ENCODE measurements around the gene NFAM1.

Gene NFAM1

GRCh38 chr22:42414021-42414420 is 18.2 kb downstream of the NFAM1 start:
- no peak for DNase-seq (ENCODE audit: low spot score)
- TF ChIP-seq, protein P1, sequence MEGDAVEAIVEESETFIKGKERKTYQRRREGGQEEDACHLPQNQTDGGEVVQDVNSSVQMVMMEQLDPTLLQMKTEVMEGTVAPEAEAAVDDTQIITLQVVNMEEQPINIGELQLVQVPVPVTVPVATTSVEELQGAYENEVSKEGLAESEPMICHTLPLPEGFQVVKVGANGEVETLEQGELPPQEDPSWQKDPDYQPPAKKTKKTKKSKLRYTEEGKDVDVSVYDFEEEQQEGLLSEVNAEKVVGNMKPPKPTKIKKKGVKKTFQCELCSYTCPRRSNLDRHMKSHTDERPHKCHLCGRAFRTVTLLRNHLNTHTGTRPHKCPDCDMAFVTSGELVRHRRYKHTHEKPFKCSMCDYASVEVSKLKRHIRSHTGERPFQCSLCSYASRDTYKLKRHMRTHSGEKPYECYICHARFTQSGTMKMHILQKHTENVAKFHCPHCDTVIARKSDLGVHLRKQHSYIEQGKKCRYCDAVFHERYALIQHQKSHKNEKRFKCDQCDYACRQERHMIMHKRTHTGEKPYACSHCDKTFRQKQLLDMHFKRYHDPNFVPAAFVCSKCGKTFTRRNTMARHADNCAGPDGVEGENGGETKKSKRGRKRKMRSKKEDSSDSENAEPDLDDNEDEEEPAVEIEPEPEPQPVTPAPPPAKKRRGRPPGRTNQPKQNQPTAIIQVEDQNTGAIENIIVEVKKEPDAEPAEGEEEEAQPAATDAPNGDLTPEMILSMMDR (IDR thresholded peaks at IDR 0.05; ENCODE audit: extremely low read depth, missing control alignments): no peak

DNA sequence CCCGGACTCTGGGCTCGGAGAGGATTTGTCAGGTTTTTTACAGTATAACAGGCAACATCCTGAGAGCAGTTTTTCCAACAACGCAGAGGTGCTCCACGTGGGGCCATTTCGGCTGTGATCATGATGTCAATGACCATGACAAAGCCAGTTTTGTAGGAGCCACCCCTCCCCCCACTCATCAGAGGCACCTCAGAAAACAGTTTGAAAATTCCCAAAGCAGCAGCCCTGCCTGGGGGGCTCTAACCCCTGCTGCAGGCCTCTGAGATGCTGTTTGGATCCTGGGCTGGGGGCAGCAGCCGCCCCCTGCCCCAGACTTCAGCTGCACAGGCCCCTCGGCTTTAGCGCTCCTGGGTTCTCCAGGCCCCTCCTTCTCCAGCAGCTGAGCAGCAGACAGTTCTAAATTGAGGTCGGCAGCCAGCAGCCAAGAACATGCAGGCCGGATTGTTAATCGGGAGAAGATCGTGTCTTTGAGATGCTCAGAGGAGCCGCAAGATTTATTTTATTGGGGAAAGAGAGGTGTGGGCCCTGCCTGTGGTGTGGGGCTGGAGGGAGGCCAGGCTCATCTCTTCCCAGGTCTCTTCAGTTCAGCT is 19.4 kb downstream of the NFAM1 start:
- no peak for DNase-seq (ENCODE audit: low spot score)
- TF ChIP-seq, protein P1 (IDR thresholded peaks at IDR 0.05; ENCODE audit: extremely low read depth, missing control alignments): no peak

GRCh38 chr22:42410708-42411107 is 21.5 kb downstream of the NFAM1 start:
- no peak for DNase-seq (ENCODE audit: low spot score)
- TF ChIP-seq, protein P1 (IDR thresholded peaks at IDR 0.05; ENCODE audit: extremely low read depth, missing control alignments): no peak

DNA sequence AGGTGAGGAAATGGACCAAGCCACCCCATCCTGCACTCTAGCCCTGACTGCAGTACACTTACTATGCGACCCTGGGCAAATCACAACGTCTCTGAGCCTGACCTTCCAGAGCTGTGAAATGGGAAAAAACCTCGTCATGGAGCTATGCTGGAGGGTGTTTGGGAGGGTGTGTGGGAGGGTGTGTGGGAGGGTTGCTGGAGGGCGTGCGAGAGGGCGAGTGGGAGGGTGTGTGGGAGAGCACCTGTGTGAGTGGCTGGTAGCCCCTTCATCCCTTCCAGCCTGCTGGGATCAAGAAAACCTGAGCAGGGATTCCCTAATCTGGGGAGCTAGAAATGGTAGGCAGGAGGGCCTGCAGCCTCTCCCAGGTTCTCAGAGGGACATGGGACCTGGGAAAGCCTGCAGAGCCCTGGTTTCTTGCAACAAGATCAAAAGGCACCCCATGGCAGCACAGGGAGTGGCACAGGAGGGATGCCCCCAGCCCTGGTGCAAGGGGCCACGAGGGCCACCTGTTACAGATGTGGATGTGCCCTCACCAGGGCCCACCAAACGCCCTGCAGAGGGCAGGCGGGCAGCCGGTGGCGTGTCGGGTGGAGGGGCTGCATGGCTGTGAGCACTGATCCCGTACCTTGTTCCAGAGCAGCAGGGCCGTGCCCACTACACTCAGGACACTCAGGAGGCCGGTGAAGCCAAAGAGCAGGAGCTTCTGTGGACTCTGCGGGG is 23.2 kb downstream of the NFAM1 start:
- no peak for DNase-seq (ENCODE audit: low spot score)
- TF ChIP-seq, protein P1 (IDR thresholded peaks at IDR 0.05; ENCODE audit: extremely low read depth, missing control alignments): no peak

DNA sequence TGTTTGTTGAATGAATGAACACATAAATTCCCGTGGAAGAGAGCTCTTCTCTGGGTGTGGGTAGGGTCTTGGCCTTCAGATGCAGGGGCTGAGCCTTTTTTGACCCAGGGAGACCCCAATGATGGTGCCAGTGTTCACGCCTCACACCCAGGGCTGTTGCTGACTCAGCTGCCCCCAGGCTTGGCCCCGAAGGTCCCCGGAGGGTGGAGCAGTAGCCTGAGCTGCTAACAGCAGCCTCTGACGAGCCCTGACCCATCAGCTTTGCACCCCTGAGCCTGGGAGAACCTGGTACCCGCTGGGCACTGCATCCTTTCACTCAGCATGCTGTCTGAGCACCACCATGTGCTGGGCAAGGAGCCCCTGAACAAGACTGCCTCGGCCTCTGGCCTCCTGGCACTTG is 23.9 kb downstream of the NFAM1 start:
- no peak for DNase-seq (ENCODE audit: low spot score)
- TF ChIP-seq, protein P1 (IDR thresholded peaks at IDR 0.05; ENCODE audit: extremely low read depth, missing control alignments): no peak

GRCh38 chr22:42404266-42404665 is 27.9 kb downstream of the NFAM1 start:
- TF ChIP-seq, protein P1 (IDR thresholded peaks at IDR 0.05; ENCODE audit: extremely low read depth, missing control alignments): no peak
- no peak for DNase-seq (ENCODE audit: low spot score)

- no peak for DNase-seq (ENCODE audit: low spot score)
- TF ChIP-seq, protein P1 (IDR thresholded peaks at IDR 0.05; ENCODE audit: extremely low read depth, missing control alignments): no peak
Observed at GRCh38 chr22:42401535-42402334, 30.5 kb downstream of the NFAM1 start.

Data from GM20000 (cell line).